GM06990 (cell line): ENCODE data around the gene ANXA3.

Source experiments
- DNase-seq: peaks from one replicate; pipeline ENCODE4 v3.0.0-alpha.2; 2011; ENCODE audit not compliant: insufficient read length; ENCODE audit errors: extremely low read depth
- H3K27me3 ChIP-seq: replicated peaks from 2 replicates; pipeline ENCODE4 v1.6.0; 2011; ENCODE audit warnings: low read length; ENCODE audit not compliant: control insufficient read depth, insufficient read depth
- H3K36me3 ChIP-seq: 2 replicates; pipeline ENCODE4 v1.5.1; 2011; ENCODE audit warnings: low read length; ENCODE audit not compliant: control insufficient read depth, insufficient read depth
- H3K4me3 ChIP-seq: replicated peaks from 2 replicates; pipeline ENCODE4 v1.5.1; 2011; ENCODE audit warnings: low read depth, mild to moderate bottlenecking, control low read depth, low read length
- CTCF ChIP-seq: IDR thresholded peaks from 2 replicates; pipeline ENCODE4 v1.5.1; 2011; ENCODE audit warnings: low read length, control low read depth, mild to moderate bottlenecking, inconsistent platforms; ENCODE audit not compliant: insufficient read depth, poor library complexity, severe bottlenecking

ANXA3 gene

GRCh38 chr4:78603384-78603783, 51.8 kb downstream of the ANXA3 start:
- DNase-seq, result no peak
- TF ChIP-seq CTCF, result no peak
- Histone ChIP-seq H3K27me3 (no peaks in the 10 kb centered on the region), H3K4me3 (no peak overlapping the region), H3K36me3 (no peaks in the 10 kb centered on the region)

DNA sequence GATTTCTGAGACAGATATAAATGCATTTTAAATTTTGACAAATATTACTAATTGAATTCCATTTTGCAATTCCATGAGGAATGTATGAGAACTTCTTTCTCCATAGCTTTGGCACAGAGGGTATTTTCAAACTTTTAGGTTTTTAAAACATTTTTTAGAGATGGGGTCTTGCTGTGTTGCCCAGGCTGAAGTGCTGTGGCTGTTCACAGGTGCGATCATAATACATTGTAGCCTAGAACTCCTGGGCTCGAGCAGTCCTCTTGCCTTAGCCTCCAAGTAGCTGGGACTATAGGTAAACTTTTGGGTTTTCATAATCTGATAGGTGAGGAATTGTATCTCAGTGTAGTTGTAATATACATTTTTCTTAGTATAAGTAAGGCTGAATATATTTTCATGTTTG, 53.4 kb downstream of the ANXA3 start:
- Histone ChIP-seq H3K4me3 (no peak overlapping the region), H3K27me3 (no peaks in the 10 kb centered on the region), H3K36me3 (no peaks in the 10 kb centered on the region)
- no peak for DNase-seq
- no peak for TF ChIP-seq CTCF

DNA sequence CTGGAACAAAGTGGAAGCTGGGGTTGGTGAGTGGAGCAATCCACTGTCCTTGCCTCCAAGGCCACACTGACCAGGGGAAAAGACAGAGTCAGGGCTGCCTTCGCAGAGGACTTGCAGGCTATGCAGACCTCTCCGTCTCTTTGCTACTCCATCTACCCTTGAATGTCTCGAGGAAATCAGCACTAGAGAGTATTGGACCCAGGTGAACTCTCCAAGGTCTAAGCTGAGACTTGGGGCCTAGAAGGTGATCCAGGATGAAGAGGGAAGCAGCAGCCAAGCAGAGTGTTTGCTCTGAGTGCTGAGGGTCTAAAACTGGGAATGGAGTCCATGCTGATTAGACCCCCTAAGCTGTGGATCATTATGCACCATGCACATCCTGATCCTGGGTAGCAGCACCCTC, 54.5 kb downstream of the ANXA3 start:
- Histone ChIP-seq H3K27me3 (no peaks in the 10 kb centered on the region), H3K36me3 (no peaks in the 10 kb centered on the region), H3K4me3 (no peak overlapping the region)
- TF ChIP-seq CTCF, result no peak
- DNase-seq, result no peak

DNA sequence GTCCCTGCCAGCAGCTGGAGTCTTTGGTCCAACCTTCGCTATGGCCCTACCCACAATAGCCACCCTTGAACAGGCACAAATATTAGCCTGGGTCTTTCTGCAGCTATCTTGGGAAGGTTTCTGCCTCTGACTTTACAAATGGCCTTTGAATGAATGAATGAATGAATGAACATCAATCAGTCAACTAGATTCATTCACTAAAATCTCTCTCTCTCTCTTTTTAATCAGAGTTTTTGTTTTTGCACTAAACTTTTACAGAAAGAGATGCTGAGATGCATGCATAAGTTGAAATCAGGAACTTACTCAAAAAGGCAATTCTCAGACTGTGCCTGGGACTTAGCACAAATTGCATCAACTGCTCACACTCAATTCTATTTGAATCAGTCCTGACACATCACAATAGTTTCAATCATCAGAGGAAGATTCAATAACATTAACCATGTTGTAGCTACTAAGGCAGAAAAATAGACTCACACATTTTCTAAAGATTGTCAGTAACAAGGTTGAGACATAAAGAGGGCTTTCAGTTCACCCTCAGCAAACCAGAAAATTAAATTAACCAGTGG, 55.0 kb downstream of the ANXA3 start:
- TF ChIP-seq CTCF, result no peak
- no peak overlapping the region for H3K4me3 ChIP-seq
- no peaks in the 10 kb centered on the region for H3K27me3 ChIP-seq
- H3K36me3 ChIP-seq, result no peaks in the 10 kb centered on the region
- no peak for DNase-seq

- Histone ChIP-seq H3K27me3 (no peaks in the 10 kb centered on the region), H3K4me3 (no peak overlapping the region), H3K36me3 (no peaks in the 10 kb centered on the region)
- no peak for DNase-seq
- TF ChIP-seq CTCF, result no peak
Measured at GRCh38 chr4:78608684-78609083, 57.1 kb downstream of the ANXA3 start.

DNA sequence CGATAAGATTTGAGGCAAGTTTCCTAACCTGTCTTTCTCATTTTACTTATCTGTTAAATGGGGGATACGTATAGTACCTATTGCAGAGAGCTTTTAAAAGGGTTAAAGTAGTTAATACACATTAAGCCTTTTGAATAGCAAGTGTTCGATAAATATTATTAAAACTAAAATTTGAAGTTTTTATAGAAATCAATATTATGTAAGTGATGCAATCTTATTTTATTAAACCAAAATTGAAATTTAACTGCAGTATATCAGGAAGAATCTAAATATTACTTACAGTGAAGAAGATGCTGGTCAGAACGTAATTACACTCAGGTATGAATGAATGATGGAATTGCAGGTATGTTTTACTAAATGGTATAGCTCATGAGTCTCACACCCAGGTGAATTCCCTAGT, 58.0 kb downstream of the ANXA3 start:
- Histone ChIP-seq H3K36me3 (no peaks in the 10 kb centered on the region), H3K27me3 (no peaks in the 10 kb centered on the region), H3K4me3 (no peak overlapping the region)
- no peak for DNase-seq
- no peak for TF ChIP-seq CTCF
